Measurements from ENCODE around the gene ARHGAP23.

Gene ARHGAP23

DNA sequence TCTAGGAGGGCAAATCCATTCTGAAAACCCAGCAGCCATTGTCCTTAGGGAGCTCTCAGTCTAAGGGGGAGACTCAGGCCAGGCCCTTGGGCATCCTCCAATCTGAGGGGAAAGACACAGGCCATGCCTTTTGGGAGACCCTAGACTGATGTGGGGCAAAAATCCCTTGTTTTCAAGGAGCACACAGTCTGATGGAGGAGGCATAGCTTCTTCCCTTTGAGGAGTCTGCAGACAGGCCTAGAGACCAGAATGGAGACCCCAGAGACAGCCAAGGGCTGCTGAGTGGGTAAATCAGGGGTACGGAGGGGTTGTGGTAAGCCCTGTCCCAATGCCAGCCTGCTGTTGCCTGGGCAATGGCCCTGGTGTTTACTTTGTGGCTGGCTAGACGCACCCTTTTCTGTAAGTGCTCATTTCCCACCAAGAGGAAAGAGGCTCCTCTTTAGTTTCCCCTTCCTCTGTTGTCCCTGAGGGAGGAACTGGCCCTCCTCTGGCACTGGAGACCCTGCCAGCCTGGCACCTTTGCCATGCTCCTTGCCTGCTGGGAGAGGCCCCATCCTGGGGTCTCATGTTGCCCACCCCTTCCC lies 19.3 kb downstream of the ARHGAP23 start:
- no peak for DNase-seq

DNA sequence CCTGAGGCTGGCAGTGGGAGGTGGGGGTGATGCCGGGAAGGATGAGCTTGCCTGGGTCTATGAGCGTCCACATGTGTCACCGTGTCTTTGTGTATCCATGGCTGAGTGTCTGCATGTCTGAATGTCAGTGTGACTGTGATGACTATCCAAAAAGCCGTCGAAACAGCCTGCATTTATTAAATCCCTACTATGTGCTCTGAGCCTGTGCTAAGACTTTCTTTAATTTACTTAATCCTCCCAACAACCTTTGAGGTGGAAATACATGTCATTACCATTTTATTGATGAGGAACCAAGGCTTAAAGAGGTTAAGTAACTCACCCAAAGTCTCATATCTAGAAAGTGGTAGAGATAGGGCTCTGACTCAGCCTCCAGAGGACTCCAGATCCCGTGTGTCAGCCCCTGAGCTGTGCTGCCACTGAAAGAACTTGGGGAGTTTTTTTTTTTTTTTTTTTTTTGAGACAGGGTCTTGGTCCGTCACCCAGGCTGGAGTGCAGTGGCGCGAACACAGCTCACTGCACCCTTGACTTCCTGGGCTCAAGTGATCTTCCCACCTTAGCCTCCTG lies 20.0 kb downstream of the ARHGAP23 start:
- no peak for DNase-seq

DNA sequence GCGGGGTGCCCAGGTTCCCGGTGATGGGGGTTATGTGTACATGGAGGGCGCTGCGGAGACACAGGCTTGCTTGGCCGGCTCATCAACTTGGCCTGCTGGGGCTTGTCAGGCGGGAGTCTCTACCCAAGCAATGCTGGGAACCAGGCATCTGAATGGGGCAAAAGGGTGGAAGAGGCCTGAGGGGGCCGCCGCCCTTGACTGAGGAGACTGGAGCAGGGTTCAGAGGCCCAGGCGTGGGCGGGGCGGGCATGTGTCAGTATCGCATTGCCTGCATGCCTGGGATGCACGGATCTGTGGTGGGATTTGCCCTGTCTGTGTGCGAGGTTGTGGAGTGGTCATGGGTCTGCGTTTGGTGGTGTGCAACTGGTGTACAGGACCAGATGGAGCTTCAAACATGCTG lies 21.1 kb downstream of the ARHGAP23 start:
- no peak for DNase-seq

DNA sequence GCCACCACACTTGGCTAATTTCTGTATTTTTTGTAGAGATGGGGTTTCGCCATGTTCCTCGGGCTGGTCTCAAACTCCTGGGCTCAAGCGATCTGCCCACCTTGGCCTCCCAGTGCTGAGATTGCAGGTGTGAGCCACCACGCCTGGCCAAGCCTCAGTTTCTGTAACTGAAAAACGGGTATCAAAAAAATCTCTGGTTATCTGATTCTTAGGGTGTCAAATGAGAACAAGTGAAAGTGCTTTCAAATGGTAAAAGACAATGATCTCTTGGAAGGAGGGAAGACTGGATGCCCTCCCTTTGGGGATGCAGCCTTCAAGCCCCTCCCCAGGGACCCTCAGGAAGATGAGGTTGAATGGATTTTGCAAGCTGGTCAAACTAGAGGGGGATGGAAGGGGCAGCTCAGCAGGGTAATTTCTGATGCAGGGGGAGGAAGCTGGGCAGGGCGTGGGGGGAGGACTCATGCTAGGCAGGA lies 22.3 kb downstream of the ARHGAP23 start:
- DNase-seq = no peak

DNA sequence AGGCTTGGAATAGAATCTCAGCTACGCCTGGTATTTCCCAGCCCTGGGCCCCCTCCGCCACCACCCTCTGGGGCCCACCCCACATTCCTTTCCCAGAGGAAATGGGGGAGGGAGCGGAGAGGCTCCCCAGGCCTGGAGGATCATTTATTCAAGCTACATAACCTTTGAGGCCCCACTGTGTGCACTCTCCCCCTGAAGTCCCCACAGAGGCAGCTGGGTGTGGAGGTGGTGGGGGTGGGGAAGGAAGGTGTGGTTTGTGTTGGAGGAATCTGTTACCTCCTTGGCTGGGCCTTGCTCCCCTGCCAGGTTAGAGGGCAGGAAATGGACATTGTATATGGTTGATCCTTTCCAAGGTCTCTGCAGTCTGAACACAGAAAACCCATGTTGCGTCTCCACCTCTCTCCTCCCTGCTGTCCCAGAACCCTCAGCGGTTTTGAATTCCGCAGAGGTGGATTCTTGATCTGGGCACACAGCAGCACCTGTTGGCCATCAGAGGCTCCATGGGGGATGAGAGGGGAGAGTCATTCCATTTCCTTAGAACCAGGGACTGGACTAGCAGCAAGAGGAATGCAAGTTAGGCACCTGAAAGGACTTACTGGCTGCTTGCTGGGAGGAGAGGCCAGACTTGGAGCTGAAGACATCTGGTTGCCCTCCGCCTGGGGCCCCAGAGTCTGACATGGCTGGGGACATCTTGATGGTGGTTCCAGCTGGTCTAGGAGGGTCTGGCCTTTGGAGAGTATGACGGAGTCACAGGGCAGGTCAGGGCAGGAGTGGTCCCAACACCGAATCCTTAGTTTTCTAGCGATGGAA lies 23.0 kb downstream of the ARHGAP23 start:
- no peak for DNase-seq

- no peak for DNase-seq
These were observed 23.7 kb downstream of the ARHGAP23 start for GRCh38 chr17:38451840-38452529.

DNA sequence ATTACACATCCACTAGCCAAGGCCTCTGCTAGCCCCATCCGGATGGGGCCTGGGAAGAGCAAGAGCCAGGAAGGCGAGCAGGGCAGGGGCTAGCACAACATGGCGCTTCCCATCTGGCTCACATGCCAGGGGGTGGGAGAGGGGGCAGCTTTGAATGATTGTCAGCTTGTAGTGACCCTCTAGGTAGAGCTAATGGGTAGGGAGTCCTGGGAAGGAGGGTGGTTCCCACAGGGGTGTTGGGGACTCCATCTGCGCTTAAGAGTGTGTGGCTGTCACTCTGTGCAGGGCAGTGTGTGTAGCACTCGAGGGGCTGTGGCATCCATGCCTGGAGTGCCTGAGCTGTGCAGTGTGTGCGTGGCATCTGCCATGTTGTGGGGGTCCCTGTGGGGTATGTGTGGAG lies 24.5 kb downstream of the ARHGAP23 start:
- no peak for DNase-seq

GRCh38 chr17:38453951-38454421 lies 25.7 kb downstream of the ARHGAP23 start:
- DNase-seq = no peak

DNA sequence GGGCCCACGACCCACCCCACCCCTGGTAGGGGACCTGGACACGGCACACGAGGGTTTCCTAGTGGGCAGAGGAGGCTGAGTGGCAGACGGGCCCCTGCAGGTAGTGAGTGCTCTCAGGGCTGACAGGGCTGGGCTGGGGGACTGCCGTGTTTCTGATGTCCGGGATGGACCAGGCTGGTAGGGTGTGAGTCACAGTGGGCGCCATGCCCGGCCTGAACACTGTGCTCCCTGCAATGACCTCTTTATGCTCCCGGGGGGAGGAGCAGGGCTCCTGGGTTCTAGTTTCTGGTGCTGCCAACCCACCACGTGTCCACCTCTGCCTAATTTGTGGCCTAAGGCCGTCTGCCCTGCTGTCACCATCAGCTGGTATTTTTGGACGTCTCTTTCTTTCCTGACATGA lies 26.3 kb downstream of the ARHGAP23 start:
- DNase-seq = no peak

DNA sequence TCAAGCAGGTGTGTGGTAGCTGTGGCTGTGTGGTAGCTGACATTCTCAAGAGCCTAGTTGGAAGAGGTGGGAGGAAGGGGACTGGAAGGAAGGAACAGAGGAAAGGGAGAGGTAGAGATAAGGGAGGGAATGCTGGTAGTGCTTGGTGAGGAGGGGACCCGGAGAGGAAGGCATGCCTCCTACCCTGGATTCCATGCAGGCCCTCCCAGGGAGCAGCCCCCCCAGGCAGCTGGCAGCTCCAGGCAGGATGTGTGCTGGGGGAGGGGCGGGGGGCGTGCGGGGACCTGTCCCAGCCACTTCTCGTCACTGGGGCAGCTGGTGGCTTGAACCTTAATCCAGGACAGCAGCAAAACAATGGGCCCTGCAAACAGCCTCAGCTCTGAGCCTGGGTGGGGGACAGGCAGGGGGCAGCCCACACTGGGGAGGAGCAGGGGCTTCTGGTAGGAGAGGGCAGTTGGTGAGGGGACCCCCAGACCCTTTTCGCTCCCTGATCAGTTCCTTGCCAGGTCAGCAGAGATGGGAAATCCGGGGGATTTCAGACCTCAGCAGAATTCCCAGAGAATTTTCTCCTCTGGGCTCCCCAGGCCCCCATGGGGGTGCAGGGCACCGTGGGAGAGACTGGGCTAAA lies 27.1 kb downstream of the ARHGAP23 start:
- DNase-seq = no peak

DNA sequence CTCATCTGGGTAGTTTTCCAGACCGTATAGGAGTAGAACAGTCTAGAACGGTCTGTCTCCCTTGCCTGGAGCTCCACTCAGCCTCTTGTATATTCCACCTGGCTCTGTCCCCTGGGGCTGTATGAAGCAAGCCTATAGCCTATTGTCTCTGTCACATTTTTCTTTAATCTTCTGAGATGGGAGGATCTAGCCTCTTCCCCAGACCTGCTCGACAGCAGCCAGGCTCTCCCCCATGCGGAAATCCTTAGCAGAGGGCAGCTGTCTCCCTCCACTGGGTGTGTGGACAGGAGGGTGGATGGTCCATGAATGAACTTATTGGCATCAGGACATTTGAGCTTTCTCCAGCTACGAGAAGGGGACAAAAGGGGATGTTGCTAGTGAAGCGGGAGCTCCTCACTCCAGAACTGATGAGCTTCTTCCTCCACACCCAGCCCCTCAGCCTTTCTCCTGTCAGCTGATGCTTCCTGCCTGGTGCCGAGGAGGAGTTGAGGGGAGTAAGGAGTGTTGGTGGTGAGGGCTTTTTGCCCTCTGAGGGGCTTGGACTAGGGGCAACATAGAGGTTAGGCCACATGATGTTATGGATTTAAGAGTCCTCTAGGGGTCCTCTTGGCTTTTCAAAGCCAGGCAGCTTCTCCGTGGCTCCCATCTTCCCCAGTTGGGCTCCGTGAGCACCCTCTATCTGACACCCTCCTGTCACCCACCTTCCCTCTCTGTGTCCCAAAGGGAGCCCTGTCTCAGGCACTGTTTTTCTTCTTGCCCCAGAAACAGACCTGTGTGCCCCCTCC lies 28.0 kb downstream of the ARHGAP23 start:
- no peak for DNase-seq

GRCh38 chr17:38457577-38458371 lies 29.5 kb downstream of the ARHGAP23 start:
- no peak for DNase-seq

DNA sequence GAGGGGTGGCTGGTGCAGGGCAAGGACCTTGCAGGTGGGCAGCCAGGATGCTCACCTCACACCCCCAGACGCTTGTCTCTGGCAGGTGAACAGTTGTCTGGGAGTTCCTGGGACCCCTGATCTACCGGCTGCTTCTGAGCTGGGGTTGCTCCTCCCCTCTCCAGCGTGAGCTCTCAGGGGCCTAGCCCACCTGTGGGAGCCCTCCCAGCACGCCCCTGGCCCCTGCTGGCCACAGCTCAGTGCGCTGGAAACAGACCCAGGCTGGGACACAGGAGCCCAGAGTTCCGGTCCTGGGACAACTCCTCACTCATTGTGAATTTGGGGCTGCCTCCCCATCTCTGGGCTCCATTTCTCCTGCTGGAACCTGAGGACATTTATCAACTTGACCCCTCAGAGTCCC lies 30.3 kb downstream of the ARHGAP23 start:
- no peak for DNase-seq

DNA sequence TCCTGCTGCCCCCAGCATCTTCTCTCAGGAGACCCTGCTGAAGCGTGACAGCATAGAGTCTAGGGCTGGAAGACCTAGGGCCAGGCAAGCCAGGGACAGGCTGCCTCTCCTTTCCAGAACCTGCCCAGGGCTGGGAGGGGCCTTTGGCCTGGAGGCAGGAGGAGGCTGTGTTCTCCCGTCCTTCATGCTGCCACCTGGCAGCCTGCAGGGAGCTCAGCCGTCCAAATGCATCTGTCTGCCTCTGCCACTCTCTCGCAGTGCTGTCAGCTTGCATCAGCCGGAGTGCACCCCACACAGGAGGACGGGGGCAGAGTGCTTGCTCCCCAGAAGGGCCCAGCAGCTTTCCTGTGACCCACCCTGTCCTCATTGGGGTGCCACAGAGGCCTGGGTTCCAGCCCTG lies 31.3 kb downstream of the ARHGAP23 start:
- no peak for DNase-seq

DNA sequence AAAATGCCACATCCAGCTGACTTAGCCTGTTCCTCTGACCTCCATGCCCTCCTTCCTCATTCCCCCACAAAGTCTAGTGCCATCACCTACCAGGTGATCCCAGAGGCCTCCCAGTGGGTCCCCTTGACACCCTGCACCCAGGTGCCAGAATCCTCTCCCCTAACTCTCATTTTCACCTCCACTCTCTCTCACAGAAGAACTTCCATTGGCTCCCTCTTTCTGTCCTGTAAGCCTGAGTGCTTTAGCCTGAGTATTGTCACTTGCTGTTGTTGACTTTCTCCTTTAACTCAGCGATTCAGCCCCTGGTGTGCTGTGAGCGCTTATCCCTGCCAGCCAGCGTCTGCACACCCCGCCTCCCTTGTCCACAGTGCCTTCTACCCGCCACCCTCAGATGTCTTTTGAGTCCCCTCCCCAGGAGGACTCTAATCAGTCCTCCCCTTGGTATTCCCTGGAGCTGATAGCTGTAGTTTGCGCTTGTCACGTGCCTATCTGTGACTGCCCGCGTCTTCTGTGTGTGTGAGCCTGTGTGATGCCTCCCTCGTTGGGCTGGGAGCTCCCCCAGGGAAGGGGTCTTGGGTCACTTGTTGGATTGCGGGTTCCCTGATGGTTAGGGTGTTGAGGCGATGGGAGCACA lies 31.9 kb downstream of the ARHGAP23 start:
- DNase-seq = no peak

- DNase-seq = no peak
These were observed 32.7 kb downstream of the ARHGAP23 start for GRCh38 chr17:38460716-38461630.

- DNase-seq = no peak
These were observed 33.4 kb downstream of the ARHGAP23 start for GRCh38 chr17:38461683-38462082.

DNA sequence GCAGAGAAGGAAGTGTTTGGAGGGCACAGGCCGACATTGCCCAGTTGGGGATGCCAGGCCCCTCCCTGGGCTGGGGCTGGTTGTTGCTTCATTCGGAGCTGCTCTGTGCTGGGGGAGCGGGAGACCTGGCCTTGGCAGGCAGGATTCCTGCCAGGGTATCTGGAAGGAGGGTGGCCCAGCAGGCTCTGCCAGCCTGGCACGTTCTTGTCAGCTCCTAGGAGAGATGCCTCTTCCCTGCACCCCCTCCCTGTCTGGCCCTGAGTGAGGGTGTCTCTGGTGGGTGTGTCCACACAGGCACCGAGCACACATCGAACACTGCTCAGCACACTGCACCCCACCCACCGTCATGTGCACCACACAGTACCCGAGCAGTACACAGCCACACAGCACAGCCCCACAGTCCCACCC lies 35.2 kb downstream of the ARHGAP23 start:
- DNase-seq = no peak

DNA sequence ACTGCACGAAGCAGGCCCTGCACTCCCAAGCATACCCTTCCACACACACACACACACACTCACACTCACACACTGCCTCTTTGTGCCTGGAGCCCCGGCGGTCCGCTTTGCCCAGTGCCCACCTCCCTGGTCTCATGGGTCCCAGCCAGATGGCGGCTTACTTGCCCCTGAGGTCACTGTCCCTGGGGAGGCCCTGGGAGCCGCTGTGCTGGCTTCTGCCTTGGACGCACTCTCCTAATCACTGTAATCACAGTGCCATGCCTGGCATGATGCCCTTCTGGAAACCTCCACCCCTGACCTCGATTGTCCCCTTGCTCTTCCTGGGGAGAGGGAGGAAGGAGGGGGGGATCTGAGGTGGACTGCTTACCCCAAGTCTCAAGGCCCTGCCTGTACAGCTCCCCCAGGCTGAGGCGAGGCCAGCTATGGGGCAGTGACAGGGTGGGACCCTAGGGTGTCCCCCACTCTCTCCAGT lies 36.0 kb downstream of the ARHGAP23 start:
- DNase-seq = no peak
